Breast epithelium (tissue), 3 donors: ENCODE data around the gene MOB3A.

ENCODE experiments used
- CTCF ChIP-seq, 3 donors: fragments of 450-650 bp; IDR thresholded peaks; one replicate each; pipeline ENCODE4 v1.5.1; 2016 to 2017; ENCODE audit warnings: antibody characterized with exemption in 3 of 3, mild to moderate bottlenecking in 3 of 3, moderate library complexity in 3 of 3
- POLR2A ChIP-seq: fragments of 450-650 bp; IDR thresholded peaks from one replicate; pipeline ENCODE4 v1.6.1; 2016; ENCODE audit warnings: antibody characterized with exemption, mild to moderate bottlenecking, moderate library complexity

- TF ChIP-seq CTCF (IDR thresholded peaks at IDR 0.05) (no peak), POLR2A (peak; percentile 69)
These were observed 35.1 kb downstream of the MOB3A start for GRCh38 chr19:2060884-2061494.
